OCI-LY7 (cell line): ENCODE data around the gene CNTN4. TPM values are rescaled to one million over a fixed set of nuclear protein-coding genes. Genes with fewer than 3 reads are reported as not detected.

Experiments used
- BruUV-seq: library from RNA; stranded (reverse); fragments of 400-500 nt; replicated peaks from 2 replicates; lab custom pipeline; 2021; lab: Mats Ljungman, UMichigan
- CTCF ChIA-PET: fragments of 300-600 bp; sonication (Branson Sonifier 250); formaldehyde crosslinking; loops from one replicate; lab custom pipeline; 2022; ENCODE audit warnings: antibody characterized with exemption; ENCODE audit not compliant: unreplicated experiment; lab: Charles Lee
- POLR2A ChIA-PET: fragments of 300-600 bp; sonication (Branson Sonifier 250); formaldehyde crosslinking; loops from one replicate; lab custom pipeline; 2022; ENCODE audit warnings: antibody characterized with exemption; lab: Charles Lee
- DNase-seq: peaks from one replicate; pipeline ENCODE4 v3.0.0-alpha.2; 2015; ENCODE audit warnings: low spot score
- H2AFZ ChIP-seq: fragments of 200-600 bp; sonication (generic), shearing (Covaris generic); 2 replicates; pipeline ENCODE4 v1.6.1; 2014; ENCODE audit warnings: mild to moderate bottlenecking, antibody characterized with exemption, low read length, moderate library complexity
- H3K27ac ChIP-seq: fragments of 200-600 bp; sonication (generic); 2 replicates; pipeline ENCODE4 v1.5.1; 2014; ENCODE audit warnings: mixed run types, low read depth, mild to moderate bottlenecking, moderate library complexity, low read length, inconsistent platforms; ENCODE audit not compliant: poor library complexity, severe bottlenecking
- H3K36me3 ChIP-seq: fragments of 200-600 bp; sonication (generic); 2 replicates; pipeline ENCODE4 v1.6.1; 2014; ENCODE audit warnings: mild to moderate bottlenecking, antibody characterized with exemption, low read length, moderate library complexity, mixed read lengths; ENCODE audit not compliant: insufficient read depth
- H3K4me1 ChIP-seq: fragments of 200-600 bp; sonication (generic); 2 replicates; pipeline ENCODE4 v1.5.1; 2014; ENCODE audit warnings: mild to moderate bottlenecking, low read length; ENCODE audit not compliant: insufficient read depth, poor library complexity, severe bottlenecking
- H3K4me2 ChIP-seq: fragments of 200-600 bp; sonication (generic); 2 replicates; pipeline ENCODE4 v1.6.1; 2014; ENCODE audit warnings: mild to moderate bottlenecking, low read length
- H3K4me3 ChIP-seq: fragments of 200-600 bp; sonication (generic); 2 replicates; pipeline ENCODE4 v1.5.1; 2014; ENCODE audit warnings: mild to moderate bottlenecking, low read depth, low read length; ENCODE audit not compliant: poor library complexity, severe bottlenecking
- H3K79me2 ChIP-seq: fragments of 200-600 bp; sonication (generic); 2 replicates; pipeline ENCODE4 v1.6.1; 2016; ENCODE audit warnings: low read depth, mild to moderate bottlenecking, low read length, moderate library complexity, mixed read lengths; ENCODE audit not compliant: insufficient read depth
- H3K9me2 ChIP-seq: fragments of 200-600 bp; sonication (generic); 2 replicates; pipeline ENCODE4 v1.6.1; 2016; ENCODE audit warnings: mild to moderate bottlenecking, low read length, mixed read lengths; ENCODE audit not compliant: insufficient read depth
- H3K9me3 ChIP-seq: fragments of 200-600 bp; sonication (generic); 2 replicates; pipeline ENCODE4 v1.6.1; 2014; ENCODE audit warnings: mild to moderate bottlenecking, mixed run types, low read length, mixed read lengths
- H4K20me1 ChIP-seq: fragments of 200-600 bp; sonication (generic); 2 replicates; pipeline ENCODE4 v1.6.1; 2014; ENCODE audit warnings: mild to moderate bottlenecking, antibody characterized with exemption, low read length, moderate library complexity, mixed read lengths; ENCODE audit not compliant: insufficient read depth
- CTCF ChIP-seq: fragments of 200-600 bp; sonication (generic); conservative IDR thresholded peaks from 2 replicates; pipeline ENCODE4 v1.5.1; 2014; ENCODE audit warnings: mild to moderate bottlenecking, antibody characterized with exemption, low read length, moderate library complexity, mixed read lengths
- EZH2phosphoT487 ChIP-seq: fragments of 200-600 bp; sonication (generic); IDR thresholded peaks from 2 replicates; pipeline ENCODE4 v1.6.1; 2018; ENCODE audit warnings: low read depth, borderline replicate concordance, mild to moderate bottlenecking, mixed run types, antibody characterized with exemption, low read length, moderate library complexity, mixed read lengths
- intact Hi-C: fragments of 100-400 bp; cut with micrococcal nuclease; formaldehyde crosslinking; loops from one replicate; pipeline ENCODE4 v1.10.0; 2022; ENCODE audit not compliant: unreplicated experiment
- total RNA-seq, 2 experiments: library from RNA; depleted of rRNA in 1 of 2; stranded (reverse); fragments of >200 nt in 1 of 2; shearing (Covaris generic) in 1 of 2; gene quantifications; 2 replicates each; pipeline ENCODE4 v1.2.3, GENCODE V29; 2014 to 2022

Gene CNTN4
- total RNA-seq, 2 experiments from 2014 or later, result not detected

- Histone ChIP-seq H3K9me2 (no peaks in the 10 kb centered on the region), H3K9me3 (no peaks in the 10 kb centered on the region), H3K4me2 (no peak overlapping the region), H3K4me3 (no peak overlapping the region), H3K4me1 (no peaks in the 10 kb centered on the region), H3K79me2 (no peaks in the 10 kb centered on the region), H3K36me3 (no peaks in the 10 kb centered on the region), H4K20me1 (no peaks in the 10 kb centered on the region), H3K27ac (no peak overlapping the region), H2AFZ (no peak overlapping the region)
- ChIA-PET POLR2A (interaction anchor here (1.4 kb wide), 1 partner anchor 59 kb away, joined by 3 read pairs; no protein-coding TSS in a partner anchor), CTCF (no interaction called here)
- TF ChIP-seq CTCF, result no peak
- BruUV-seq, result no TSS peak
- DNase-seq, result no peak
- intact Hi-C loops, result no loop called here
Observed at GRCh38 chr3:2978977-2979732, 880.5 kb downstream of the CNTN4 start.

GRCh38 chr3:2984005-2984830, 885.6 kb downstream of the CNTN4 start:
- Histone ChIP-seq H3K79me2 (no peaks in the 10 kb centered on the region), H3K27ac (no peak overlapping the region), H3K4me2 (no peak overlapping the region), H3K4me3 (no peak overlapping the region), H3K9me3 (no peaks in the 10 kb centered on the region), H3K9me2 (no peaks in the 10 kb centered on the region), H3K4me1 (no peaks in the 10 kb centered on the region), H3K36me3 (no peaks in the 10 kb centered on the region), H4K20me1 (no peaks in the 10 kb centered on the region), H2AFZ (no peak overlapping the region)
- ChIA-PET CTCF (no interaction called here), POLR2A (no interaction called here)
- no TSS peak for BruUV-seq
- DNase-seq, result no peak
- TF ChIP-seq CTCF (no peak), EZH2phosphoT487 (no peak)
- intact Hi-C loops, result no loop called here
